Measurements from ENCODE around the gene ENHO.

ENHO gene

GRCh38 chr9:34524349-34524748 is 1.6 kb upstream of the ENHO start:
- no peak for DNase-seq (ENCODE audit: low spot score)

DNA sequence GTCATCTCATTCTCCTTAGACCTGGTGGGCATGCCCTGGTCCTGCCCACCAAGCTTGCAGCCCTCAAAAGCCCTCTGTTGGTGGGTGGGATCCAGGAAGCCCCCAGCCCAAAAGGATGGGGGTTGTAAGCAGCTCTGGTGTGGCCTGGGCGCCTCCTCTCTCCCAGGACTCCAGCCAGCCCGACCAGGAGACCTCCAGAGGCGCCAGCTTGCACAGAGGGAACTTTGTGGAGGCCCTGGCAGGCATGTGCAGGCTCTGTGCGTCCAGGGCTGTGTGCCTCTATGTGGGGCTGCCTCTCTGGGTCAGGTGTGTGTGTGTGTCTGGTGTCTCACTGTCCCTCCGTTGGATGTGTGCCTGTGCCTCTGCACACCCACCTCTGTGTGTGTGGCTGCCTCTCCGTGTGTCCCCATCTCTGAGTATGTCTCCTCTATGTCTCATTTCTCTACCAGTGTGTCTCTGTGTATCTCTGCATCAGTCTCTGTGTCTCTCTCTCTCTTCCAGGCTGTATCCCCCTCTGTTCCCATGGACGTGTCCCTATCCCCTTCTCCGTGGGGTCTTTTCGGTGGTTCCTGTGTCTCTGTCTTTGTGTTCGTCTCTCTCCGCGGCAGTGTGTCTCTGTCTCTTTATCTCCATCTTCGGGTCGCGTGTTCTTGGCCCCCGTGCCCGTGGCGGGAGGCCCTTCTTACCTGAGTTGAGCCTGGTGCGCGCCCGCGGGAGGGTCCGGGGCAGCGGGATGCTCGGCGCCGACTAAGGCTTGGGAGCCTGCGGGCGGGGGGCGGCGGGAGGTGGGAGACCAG is 501 bp downstream of the ENHO start:
- DNase-seq (ENCODE audit: low spot score) = no peak

DNA sequence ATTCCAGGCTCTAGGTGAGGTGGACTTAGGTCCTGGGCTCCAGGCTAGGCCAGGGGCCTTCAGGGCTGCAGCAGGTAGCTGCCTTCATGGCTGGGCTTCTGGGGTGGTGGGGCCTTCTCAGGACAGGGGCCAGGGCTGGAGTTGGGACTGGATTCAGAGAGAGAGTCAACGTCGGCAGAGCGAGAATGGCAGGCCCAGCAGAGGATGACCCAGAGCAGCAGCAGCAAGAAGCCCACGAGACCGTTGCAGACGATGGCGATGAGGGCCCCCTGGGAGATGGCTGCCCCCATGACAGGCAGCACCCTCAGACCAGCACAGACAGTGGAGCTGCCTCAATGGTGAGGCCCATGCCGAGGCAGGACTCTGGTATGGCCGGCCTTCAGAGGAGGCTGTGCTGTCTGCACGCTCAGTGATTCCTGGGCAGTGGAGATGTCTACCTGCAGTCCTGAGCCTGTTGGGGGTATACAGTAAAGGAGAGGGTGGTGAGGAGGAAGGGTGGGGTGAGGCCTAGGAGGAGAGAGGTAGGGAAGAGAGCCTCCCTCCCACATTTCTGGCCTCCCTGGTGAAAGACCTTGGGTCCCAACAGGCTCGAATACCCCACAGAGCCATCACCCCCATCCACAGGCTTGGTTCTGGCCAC is 1.3 kb downstream of the ENHO start:
- DNase-seq (ENCODE audit: low spot score) = no peak

DNA sequence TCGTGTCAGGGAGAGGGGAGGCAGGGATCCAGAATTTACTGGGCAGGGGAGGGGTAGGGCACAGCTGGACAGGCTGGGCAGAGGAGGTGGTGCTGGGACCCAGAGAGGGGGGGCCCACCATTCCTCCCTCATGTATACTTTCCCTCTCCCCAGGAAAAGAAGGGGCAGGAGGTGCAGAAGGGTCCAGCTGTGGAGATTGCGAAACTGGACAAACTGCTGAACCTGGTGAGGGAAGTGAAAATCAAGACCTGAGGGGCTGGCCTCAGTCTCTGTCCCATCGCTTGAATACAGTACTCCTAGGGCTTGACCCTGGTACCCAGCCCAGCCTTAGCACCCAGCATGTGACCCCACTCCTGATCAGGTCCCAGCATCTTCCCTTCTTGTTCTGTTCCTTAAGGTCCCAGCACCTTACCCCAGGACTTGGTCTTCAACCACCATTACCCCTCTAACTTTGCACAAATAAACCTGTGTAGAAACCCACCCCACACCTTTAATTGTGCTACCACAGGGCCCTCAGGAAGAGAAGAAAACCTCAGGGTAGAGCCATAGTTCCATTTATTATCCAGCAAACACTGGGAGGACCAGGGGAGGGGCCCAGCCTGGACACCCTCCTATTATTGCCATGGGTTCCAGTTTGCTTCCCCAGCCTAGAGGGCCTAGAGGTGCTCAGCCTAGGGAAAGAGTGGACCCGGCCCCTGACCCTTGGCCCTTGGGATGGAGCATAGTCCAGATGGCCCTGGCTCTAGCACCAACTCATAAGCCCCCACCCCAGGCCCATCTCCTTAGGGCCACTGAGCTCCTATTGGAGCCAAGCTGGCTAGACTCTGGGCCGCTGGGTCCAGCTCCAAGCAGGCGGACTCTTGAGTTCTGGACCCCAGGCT is 2.0 kb downstream of the ENHO start:
- DNase-seq (ENCODE audit: low spot score) = no peak

DNA sequence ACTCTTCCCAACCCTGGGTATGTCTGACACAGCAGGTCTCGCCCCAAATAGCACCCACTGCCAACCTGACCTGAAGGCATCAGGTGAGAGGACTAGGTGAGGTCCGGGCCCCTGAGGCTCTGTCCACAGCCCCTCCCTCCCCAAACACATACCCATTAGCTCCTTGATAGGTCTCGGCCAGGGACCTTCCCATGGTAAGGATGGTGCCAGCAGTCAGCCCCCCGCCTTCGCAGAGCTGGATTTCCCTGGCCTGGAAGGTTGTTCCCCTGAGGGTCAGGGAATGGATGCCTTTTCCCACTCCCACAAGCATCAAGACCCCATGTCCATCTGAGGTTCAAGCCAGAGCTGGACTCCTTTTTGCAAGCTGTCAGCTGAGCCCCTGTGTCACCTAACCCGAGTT is 2.7 kb downstream of the ENHO start:
- no peak for DNase-seq (ENCODE audit: low spot score)

GRCh38 chr9:34519321-34520020 is 3.3 kb downstream of the ENHO start:
- no peak for DNase-seq (ENCODE audit: low spot score)

DNA sequence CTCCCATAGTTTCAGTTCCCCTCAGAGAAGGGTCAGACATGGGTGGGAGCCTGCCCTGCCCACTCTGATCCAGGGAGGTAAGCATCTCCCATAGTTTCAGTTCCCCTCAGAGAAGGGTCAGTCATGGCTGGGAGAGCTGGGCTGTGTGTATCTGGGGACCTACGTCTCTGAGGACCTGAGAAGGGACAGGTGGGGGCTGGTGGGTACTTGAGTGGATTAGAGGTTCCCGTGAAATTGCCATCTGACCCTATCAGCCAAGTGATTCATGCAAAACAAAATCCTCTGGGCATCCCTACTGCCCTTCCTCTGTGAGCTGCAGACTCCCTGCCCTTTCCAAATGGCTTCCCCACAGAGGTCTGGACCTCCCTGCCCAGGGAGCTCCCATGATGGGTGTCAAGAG is 3.9 kb downstream of the ENHO start:
- no peak for DNase-seq (ENCODE audit: low spot score)

DNA sequence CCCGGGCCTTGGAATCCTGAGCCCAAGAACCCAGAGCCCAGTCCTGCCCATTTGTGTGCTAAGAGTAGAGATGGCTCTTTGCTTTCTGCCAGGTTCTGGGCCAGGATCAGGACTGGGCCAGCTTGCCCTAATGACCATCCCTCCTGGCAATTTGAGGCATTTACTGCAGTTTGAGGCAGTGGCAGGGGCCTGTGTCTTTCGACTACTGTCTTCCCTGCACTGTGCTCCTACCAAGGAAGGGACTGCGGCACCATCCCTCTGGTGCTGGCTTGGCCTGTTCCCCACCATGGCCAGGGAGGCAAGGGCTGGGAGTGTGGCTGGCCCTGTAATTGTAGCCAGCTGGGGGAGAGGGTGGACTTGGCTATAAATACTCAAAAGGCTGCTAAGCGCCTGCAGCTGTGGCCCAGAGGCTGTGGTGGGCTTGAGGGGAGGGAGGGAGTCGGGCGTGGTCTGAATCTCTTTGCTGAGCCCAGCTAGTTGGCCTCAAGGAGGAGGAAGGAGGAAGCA is 4.6 kb downstream of the ENHO start:
- no peak for DNase-seq (ENCODE audit: low spot score)

- no peak for DNase-seq (ENCODE audit: low spot score)
These were observed 5.6 kb downstream of the ENHO start for GRCh38 chr9:34517185-34517584.

DNA sequence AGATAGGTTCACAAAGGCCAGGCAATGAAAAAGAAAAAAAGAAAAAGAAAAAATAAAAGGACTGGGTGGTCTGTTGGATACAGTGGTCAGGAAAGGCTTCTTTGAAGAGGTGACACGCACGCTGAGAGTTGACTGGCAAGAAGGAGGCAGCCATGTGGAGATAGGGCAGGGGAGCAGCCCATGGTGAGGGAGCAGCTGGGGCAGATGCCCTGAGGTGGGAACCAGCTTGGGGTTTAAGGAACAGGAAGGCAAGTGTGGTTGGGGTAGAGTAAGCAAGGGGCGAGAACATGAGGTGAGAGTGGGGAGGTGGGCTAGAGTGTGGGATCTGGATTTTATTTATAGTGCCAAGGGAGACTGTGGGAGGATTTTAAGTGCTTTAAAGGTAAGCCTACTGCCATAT is 6.8 kb downstream of the ENHO start:
- no peak for DNase-seq (ENCODE audit: low spot score)

- DNase-seq (ENCODE audit: low spot score) = no peak
These were observed 8.0 kb downstream of the ENHO start for GRCh38 chr9:34514816-34515215.

DNA sequence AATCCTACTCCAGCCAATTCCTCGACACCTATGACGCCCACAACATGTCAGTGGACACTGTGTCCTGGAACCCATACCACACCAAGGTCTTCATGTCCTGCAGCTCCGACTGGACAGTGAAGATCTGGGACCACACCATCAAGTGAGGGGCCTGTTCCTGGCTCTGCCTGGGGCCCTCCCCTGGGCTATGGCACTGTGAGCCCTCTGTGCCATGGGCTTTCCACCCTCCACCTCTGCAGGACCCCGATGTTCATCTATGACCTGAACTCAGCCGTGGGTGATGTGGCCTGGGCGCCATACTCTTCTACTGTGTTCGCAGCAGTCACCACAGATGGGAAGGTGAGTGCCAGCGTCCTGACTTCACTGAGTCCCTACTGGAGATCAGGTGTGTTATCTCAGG is 8.4 kb downstream of the ENHO start:
- no peak for DNase-seq (ENCODE audit: low spot score)

GRCh38 chr9:34513567-34514214 is 9.1 kb downstream of the ENHO start:
- no peak for DNase-seq (ENCODE audit: low spot score)

DNA sequence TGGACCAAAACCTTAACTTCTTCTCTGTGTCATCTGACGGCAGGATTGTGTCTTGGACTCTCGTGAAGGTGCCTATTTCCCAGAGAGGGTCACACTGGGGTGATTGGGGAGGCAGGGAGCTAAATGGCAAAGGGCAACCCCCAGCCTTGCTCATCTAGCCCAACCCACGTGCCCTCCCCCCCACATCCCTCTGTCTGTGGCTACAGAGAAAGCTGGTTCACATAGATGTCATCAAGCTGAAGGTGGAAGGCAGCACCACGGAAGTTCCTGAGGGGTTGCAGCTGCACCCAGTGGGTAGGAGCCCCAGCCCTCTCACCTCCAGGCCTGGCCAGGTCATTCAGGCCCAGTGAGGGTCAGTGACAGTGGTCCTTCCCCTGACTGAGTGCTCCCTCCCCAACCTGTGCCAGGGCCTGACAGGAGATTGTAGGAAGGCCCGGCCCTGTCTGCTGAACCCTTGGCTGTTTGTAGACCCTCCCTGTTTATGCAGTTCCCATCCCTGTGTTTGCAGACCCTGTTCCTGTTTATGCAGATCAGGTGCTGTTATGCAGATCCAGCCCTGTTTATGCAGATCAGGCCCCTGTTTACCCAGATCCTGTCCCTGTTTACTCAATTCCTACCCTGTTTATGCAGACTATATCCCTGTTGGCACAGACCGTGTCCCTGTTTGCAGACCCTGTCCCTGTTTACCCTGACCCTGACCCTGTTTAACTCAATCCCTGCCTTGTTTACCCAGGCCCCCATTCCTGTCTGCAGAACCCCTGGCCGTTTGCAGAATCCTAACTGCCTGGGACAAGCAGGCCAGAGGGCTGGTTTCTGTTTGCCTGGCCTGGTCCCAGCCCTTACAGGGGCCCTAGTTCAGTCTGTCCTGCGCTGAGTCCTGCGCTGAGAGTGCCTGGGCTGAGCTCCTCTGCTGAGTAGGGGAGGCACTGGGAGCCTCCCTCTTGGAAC is 10.4 kb downstream of the ENHO start:
- DNase-seq (ENCODE audit: low spot score) = no peak

- DNase-seq (ENCODE audit: low spot score) = no peak
These were observed 12.0 kb downstream of the ENHO start for GRCh38 chr9:34510497-34511468.

GRCh38 chr9:34508951-34509350 is 13.8 kb downstream of the ENHO start:
- DNase-seq (ENCODE audit: low spot score) = no peak

DNA sequence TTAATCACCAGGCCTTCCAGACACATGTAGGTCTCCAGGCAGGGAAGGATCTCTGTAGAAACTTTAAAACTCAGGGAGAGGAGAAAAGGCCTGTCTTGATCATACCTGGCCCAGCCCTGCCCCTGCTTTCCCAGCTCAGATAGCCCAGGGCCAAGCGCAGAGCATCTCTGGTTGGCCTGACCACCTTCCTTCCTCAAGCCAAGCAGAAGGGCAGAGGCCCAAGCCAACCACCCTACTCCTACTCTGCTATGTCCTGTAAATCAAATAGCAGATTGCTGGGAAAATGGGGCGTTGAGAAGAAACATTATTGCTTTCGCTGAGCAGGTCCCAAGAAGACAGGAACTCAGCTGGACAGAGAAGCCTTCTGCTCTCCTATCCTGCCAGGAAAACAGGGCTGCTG is 14.3 kb downstream of the ENHO start:
- no peak for DNase-seq (ENCODE audit: low spot score)

GRCh38 chr9:34507966-34508365 is 14.8 kb downstream of the ENHO start:
- no peak for DNase-seq (ENCODE audit: low spot score)

- DNase-seq (ENCODE audit: low spot score) = no peak
These were observed 15.2 kb downstream of the ENHO start for GRCh38 chr9:34507556-34507955.

Measured in ecto neural progenitor cell (in vitro differentiated cells).